Smooth muscle cell (in vitro differentiated cells): ENCODE results near the gene DCP1B. TPM values are rescaled to one million over a fixed set of nuclear protein-coding genes. Genes with fewer than 3 reads are reported as not detected.

Source experiments
- DNase-seq: peaks from one replicate; lab custom pipeline; 2025; ENCODE audit not compliant: unreplicated experiment; lab: John Stamatoyannopoulos, UW
- H2AFZ ChIP-seq: fragments of 200-600 bp; sonication (generic); 2 replicates; pipeline ENCODE4 v1.6.0; 2016; ENCODE audit warnings: antibody characterized with exemption, low read depth, mild to moderate bottlenecking
- H3F3A ChIP-seq: fragments of 200-600 bp; sonication (generic); 2 replicates; pipeline ENCODE4 v1.6.0; 2017; ENCODE audit warnings: antibody characterized with exemption, low read depth
- H3K27ac ChIP-seq: fragments of 200-600 bp; sonication (generic); 2 replicates; pipeline ENCODE4 v1.5.1; 2016; ENCODE audit warnings: low read depth, mild to moderate bottlenecking
- H3K27me3 ChIP-seq: fragments of 200-600 bp; sonication (generic); 2 replicates; pipeline ENCODE4 v1.6.1; 2016; ENCODE audit warnings: low read depth, mild to moderate bottlenecking
- H3K36me3 ChIP-seq: fragments of 200-600 bp; sonication (generic); 2 replicates; pipeline ENCODE4 v1.5.1; 2016; ENCODE audit warnings: low read depth
- H3K4me1 ChIP-seq: fragments of 200-600 bp; sonication (generic); 2 replicates; pipeline ENCODE4 v1.5.1; 2016; ENCODE audit warnings: low read depth
- H3K4me2 ChIP-seq: fragments of 200-600 bp; sonication (generic); 2 replicates; pipeline ENCODE4 v1.6.0; 2016; ENCODE audit warnings: mild to moderate bottlenecking
- H3K4me3 ChIP-seq: fragments of 200-600 bp; sonication (generic); 2 replicates; pipeline ENCODE4 v1.5.1; 2016; ENCODE audit warnings: mild to moderate bottlenecking
- H3K79me2 ChIP-seq: fragments of 200-600 bp; sonication (generic); 2 replicates; pipeline ENCODE4 v1.6.0; 2016; ENCODE audit warnings: low read depth, mild to moderate bottlenecking
- H3K9ac ChIP-seq: fragments of 200-600 bp; sonication (generic); 2 replicates; pipeline ENCODE4 v1.6.0; 2016; ENCODE audit warnings: low read depth
- H3K9me3 ChIP-seq: fragments of 200-600 bp; sonication (generic); replicated peaks from 2 replicates; pipeline ENCODE4 v1.5.1; 2016; ENCODE audit warnings: low read depth
- H4K20me1 ChIP-seq: fragments of 200-600 bp; sonication (generic); 2 replicates; pipeline ENCODE4 v1.6.0; 2016; ENCODE audit warnings: low read depth
- WGBS: methylation state at CpG from one replicate; pipeline ENCODE4 v1.1.7; 2016; ENCODE audit warnings: low lambda C conversion rate; 5-methylcytosine and 5-hydroxymethylcytosine counted together
- polyA plus RNA-seq: library from polyadenylated mRNA; unstranded; fragments of >200 nt; fragmentation: Nextera tagmentation; extraction: Ambion mirVana; gene quantifications from 2 replicates; pipeline ENCODE4 v1.2.1, GENCODE V29; 2016
- total RNA-seq: library from RNA; depleted of rRNA; stranded (reverse); fragments of >200 nt; gene quantifications from 2 replicates; pipeline ENCODE4 v1.2.3, GENCODE V29; 2014
- TF ChIP-seq, protein P1 (sequence below): fragments of 200-600 bp; sonication (generic); IDR thresholded peaks from 2 replicates; pipeline ENCODE4 v1.5.1; 2017; ENCODE audit warnings: borderline replicate concordance, mild to moderate bottlenecking, antibody characterized with exemption; ENCODE audit not compliant: insufficient read depth, poor library complexity, severe bottlenecking

DCP1B gene
- total and polyA plus RNA-seq, 2 experiments from 2014 or later, result 34.9 to 38.1 TPM

DNA sequence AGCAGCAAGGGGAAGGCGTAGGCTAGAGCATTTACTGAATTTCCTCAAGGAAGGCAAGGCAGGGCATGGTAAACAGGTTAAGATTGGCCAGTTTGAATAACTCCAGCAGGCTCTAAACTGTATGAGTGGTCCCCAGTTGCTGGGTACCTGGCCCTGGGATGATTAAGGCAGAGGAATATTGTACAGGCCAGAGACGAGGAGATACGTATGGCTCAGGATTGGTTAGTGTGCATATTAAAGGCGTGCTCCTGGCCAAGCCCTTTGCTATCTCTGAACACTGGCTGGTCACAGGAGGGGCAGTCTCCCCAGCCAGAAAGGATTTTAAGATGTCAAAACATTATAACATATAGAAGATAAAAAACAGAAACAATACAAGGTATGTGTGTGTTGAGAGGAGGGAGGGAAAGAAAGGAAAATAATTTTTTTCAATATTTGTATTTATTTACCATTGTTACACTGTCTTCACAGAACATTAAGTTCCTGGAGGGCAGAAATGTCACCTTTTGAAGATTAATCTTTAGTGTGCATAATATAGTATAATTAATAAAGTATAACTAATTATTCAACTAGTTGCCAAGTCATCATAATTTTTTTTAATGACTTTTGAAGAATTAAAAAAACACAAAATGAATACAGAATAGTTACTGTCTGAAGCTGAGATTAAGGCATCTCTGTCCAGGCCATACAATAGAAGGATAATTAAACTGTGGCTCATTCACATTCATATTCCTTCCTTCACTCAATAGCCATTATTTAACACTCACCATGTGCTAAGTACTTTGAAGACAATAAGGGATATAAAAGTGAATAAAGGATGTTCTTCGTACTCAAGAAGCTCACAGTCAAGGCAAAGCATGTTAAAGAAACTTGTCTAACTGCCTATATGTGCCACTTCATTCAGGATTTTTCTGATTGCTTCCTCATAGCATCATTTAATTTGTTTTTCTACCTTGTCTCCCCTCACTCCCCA is 41.9 kb downstream of the DCP1B start:
- H3K4me2 ChIP-seq, result no peak overlapping the region
- H3K27ac ChIP-seq, result no peak overlapping the region
- H3K4me1 ChIP-seq, result no peaks in the 10 kb centered on the region
- no peak overlapping the region for H2AFZ ChIP-seq
- no peaks in the 10 kb centered on the region for H3K27me3 ChIP-seq
- H3K36me3 ChIP-seq, result peaks cover 7% of the 10 kb centered on the region
- TF ChIP-seq, protein P1, sequence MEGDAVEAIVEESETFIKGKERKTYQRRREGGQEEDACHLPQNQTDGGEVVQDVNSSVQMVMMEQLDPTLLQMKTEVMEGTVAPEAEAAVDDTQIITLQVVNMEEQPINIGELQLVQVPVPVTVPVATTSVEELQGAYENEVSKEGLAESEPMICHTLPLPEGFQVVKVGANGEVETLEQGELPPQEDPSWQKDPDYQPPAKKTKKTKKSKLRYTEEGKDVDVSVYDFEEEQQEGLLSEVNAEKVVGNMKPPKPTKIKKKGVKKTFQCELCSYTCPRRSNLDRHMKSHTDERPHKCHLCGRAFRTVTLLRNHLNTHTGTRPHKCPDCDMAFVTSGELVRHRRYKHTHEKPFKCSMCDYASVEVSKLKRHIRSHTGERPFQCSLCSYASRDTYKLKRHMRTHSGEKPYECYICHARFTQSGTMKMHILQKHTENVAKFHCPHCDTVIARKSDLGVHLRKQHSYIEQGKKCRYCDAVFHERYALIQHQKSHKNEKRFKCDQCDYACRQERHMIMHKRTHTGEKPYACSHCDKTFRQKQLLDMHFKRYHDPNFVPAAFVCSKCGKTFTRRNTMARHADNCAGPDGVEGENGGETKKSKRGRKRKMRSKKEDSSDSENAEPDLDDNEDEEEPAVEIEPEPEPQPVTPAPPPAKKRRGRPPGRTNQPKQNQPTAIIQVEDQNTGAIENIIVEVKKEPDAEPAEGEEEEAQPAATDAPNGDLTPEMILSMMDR, result no peak
- peaks cover 1% of the 10 kb centered on the region for H4K20me1 ChIP-seq
- H3K9ac ChIP-seq, result no peak overlapping the region
- WGBS, result 95% methylated on average over 5 of the region's 5 CpGs
- no peak overlapping the region for H3K4me3 ChIP-seq
- no peak for DNase-seq
- H3K9me3 ChIP-seq, result no peaks in the 10 kb centered on the region
- H3F3A ChIP-seq, result no peaks in the 10 kb centered on the region
- H3K79me2 ChIP-seq, result no peaks in the 10 kb centered on the region

DNA sequence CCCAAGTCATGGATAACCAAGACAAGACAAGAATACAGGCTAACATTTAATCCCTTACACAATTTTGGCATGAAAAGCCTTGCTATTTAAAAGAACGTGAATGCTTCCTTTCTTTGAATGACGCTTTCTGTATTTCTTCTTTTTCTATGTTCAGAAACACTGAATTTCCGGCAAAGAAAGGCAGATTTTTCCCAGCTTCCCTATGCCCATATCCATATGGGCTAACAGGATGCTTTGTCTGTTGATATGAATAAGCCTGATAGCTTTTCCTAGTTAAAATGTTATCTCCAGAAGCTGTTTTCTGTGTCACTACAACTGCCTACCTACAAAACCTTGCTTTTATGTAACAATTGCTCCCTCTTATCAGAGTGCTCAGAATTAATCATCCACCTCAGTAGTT is 47.5 kb downstream of the DCP1B start:
- no peaks in the 10 kb centered on the region for H3K4me1 ChIP-seq
- no peaks in the 10 kb centered on the region for H3K27me3 ChIP-seq
- H3K79me2 ChIP-seq, result no peaks in the 10 kb centered on the region
- no peak overlapping the region for H3K4me3 ChIP-seq
- H2AFZ ChIP-seq, result no peak overlapping the region
- no peaks in the 10 kb centered on the region for H3F3A ChIP-seq
- DNase-seq, result no peak
- H3K4me2 ChIP-seq, result no peak overlapping the region
- H3K27ac ChIP-seq, result no peak overlapping the region
- no peak overlapping the region for H3K9ac ChIP-seq
- 86% methylated on average over 3 of the region's 3 CpGs for WGBS
- TF ChIP-seq, protein P1, result no peak
- no peaks in the 10 kb centered on the region for H4K20me1 ChIP-seq
- peaks cover 8% of the 10 kb centered on the region for H3K36me3 ChIP-seq
- no peaks in the 10 kb centered on the region for H3K9me3 ChIP-seq

DNA sequence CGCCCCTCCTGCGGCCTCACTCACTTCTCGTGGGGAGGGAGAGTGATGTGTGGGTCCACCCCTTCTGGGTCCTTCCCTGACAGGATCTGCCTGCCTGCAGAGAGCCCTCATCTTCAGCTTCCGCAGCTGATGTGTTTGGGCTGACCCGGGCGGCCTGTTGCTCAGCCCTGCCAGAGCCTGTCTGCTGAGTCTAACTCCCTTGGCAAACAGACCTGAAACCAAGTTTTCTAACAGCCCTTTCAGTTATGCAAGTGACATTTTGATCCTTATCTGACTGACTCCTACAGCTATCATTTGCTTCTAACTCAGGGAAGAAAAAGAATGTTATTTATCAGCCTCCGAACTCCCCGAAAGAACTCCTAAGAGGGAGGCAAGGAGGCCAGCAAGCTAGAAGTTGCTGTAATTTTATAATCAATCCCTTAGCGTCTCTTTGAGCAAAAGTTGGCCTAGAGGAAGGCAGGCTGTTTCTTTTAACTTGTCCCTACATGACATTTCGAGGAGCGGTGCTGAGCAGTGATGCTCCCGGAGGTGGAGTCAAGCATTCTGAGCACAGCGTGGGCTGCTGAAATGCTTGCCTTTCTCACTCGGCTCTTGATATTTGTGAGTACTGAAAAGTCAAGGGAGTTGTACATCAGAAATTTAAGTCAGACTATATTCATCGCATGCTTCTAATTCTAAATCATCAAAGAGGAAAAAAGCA is 54.3 kb downstream of the DCP1B start:
- TF ChIP-seq, protein P1, result no peak
- Histone ChIP-seq H4K20me1 (peaks cover 31% of the 10 kb centered on the region), H3K27ac (no peak overlapping the region), H3K4me3 (no peak overlapping the region), H3F3A (peaks cover 19% of the 10 kb centered on the region), H3K27me3 (no peaks in the 10 kb centered on the region), H3K4me2 (no peak overlapping the region), H3K9ac (no peak overlapping the region), H3K4me1 (no peaks in the 10 kb centered on the region), H3K9me3 (no peaks in the 10 kb centered on the region), H3K36me3 (peaks cover 12% of the 10 kb centered on the region), H3K79me2 (no peaks in the 10 kb centered on the region), H2AFZ (no peak overlapping the region)
- 67% methylated on average over 15 of the region's 15 CpGs for WGBS
- DNase-seq, result no peak
